OCI-LY1 (cell line): ENCODE measurements around the gene FURIN.
"Not testable (repeated sequence)": the region's sequence is repeated elsewhere in the genome, so short reads cannot be mapped to it uniquely, and the experiment has no call there.

Experiments
- H2AFZ ChIP-seq: fragments of 200-600 bp; sonication (generic), shearing (Covaris generic); 2 replicates; pipeline ENCODE4 v1.6.0; 2014; ENCODE audit warnings: antibody characterized with exemption, mild to moderate bottlenecking, low read length
- H3F3A ChIP-seq: fragments of 200-600 bp; sonication (generic), shearing (Covaris generic); 2 replicates; pipeline ENCODE4 v1.6.0; 2014; ENCODE audit warnings: mild to moderate bottlenecking, antibody characterized with exemption, low read length, moderate library complexity; ENCODE audit not compliant: insufficient read depth
- H3K27ac ChIP-seq: fragments of 200-600 bp; sonication (generic); 2 replicates; pipeline ENCODE4 v1.5.1; 2014; ENCODE audit warnings: low read length, mixed run types, mild to moderate bottlenecking, low read depth; ENCODE audit not compliant: poor library complexity, severe bottlenecking
- H3K27me3 ChIP-seq: fragments of 200-600 bp; sonication (generic); 2 replicates; pipeline ENCODE4 v1.6.0; 2014; ENCODE audit warnings: antibody characterized with exemption, mild to moderate bottlenecking, low read length, moderate library complexity; ENCODE audit not compliant: insufficient read depth
- H3K36me3 ChIP-seq: fragments of 200-600 bp; sonication (generic); 2 replicates; pipeline ENCODE4 v1.6.1; 2014; ENCODE audit warnings: mild to moderate bottlenecking, antibody characterized with exemption, low read length, moderate library complexity, mixed read lengths; ENCODE audit not compliant: insufficient read depth
- H3K4me1 ChIP-seq: fragments of 200-600 bp; sonication (generic); 2 replicates; pipeline ENCODE4 v1.5.1; 2014; ENCODE audit warnings: mild to moderate bottlenecking, low read length, moderate library complexity; ENCODE audit not compliant: insufficient read depth, severe bottlenecking
- H3K4me2 ChIP-seq: fragments of 200-600 bp; sonication (generic), shearing (Covaris generic); 2 replicates; pipeline ENCODE4 v1.6.1; 2014; ENCODE audit warnings: low read length
- H3K4me3 ChIP-seq: fragments of 200-600 bp; sonication (generic); 2 replicates; pipeline ENCODE4 v1.5.1; 2014; ENCODE audit warnings: low read length, low read depth, mild to moderate bottlenecking, mixed read lengths; ENCODE audit not compliant: poor library complexity, severe bottlenecking
- H3K79me2 ChIP-seq: fragments of 200-600 bp; shearing (Covaris generic); 2 replicates; pipeline ENCODE4 v1.6.1; 2016; ENCODE audit warnings: mixed run types, low read length, mixed read lengths; ENCODE audit not compliant: insufficient read depth
- H3K9ac ChIP-seq: fragments of 200-600 bp; sonication (generic), shearing (Covaris generic); 2 replicates; pipeline ENCODE4 v1.6.1; 2014; ENCODE audit warnings: mild to moderate bottlenecking, low read length, mixed read lengths
- H3K9me2 ChIP-seq: fragments of 200-600 bp; sonication (generic), shearing (Covaris generic); 2 replicates; pipeline ENCODE4 v1.6.1; 2014; ENCODE audit warnings: low read depth, mild to moderate bottlenecking, low read length, mixed read lengths
- H3K9me3 ChIP-seq: fragments of 200-600 bp; shearing (Covaris generic); 2 replicates; pipeline ENCODE4 v1.6.1; 2014; ENCODE audit warnings: low read length, mixed read lengths
- H4K20me1 ChIP-seq: fragments of 200-600 bp; sonication (generic), shearing (Covaris generic); 2 replicates; pipeline ENCODE4 v1.6.0; 2016; ENCODE audit warnings: mild to moderate bottlenecking, low read length; ENCODE audit not compliant: insufficient read depth
- EZH2 ChIP-seq: fragments of 200-600 bp; sonication (generic), shearing (Covaris generic); IDR thresholded peaks from 2 replicates; pipeline ENCODE4 v1.8.0; 2017; ENCODE audit warnings: borderline replicate concordance, mixed run types, mild to moderate bottlenecking, antibody characterized with exemption, low read length, moderate library complexity, mixed read lengths
- TF ChIP-seq, protein P1 (sequence below): fragments of 200-600 bp; sonication (generic), shearing (Covaris generic); IDR thresholded peaks from 2 replicates; pipeline ENCODE4 v1.5.1; 2017; ENCODE audit warnings: mild to moderate bottlenecking, antibody characterized with exemption, low read length, moderate library complexity, mixed read lengths

FURIN gene

GRCh38 chr15:90873998-90874605 lies 5.7 kb downstream of the FURIN start:
- no peak overlapping the region for H3K9ac ChIP-seq

GRCh38 chr15:90874986-90875385 lies 6.6 kb downstream of the FURIN start:
- H3K27me3 ChIP-seq, H3K4me3 ChIP-seq, H4K20me1 ChIP-seq, H3K9me2 ChIP-seq, H3K27ac ChIP-seq, H3K9ac ChIP-seq, H3K4me2 ChIP-seq, H3K36me3 ChIP-seq, H3K9me3 ChIP-seq, H3K79me2 ChIP-seq, H2AFZ ChIP-seq, H3F3A ChIP-seq: not testable (repeated sequence)
- H3K4me1 ChIP-seq = peaks cover 16% of the 10 kb centered on the region

More at GRCh38 chr15:90873998-90874605, 5.7 kb downstream of the FURIN start:
- Histone ChIP-seq H3K9me2 (no peaks in the 10 kb centered on the region), H3K27me3 (0 out of 2 replicates have a peak, but pooled peaks cover 9% of the 10 kb centered on the region), H3K4me3 (no peak overlapping the region), H3K9me3 (no peaks in the 10 kb centered on the region), H3K4me1 (peaks cover 21% of the 10 kb centered on the region), H3F3A (no peaks in the 10 kb centered on the region), H3K4me2 (no peak overlapping the region), H4K20me1 (no peaks in the 10 kb centered on the region), H3K36me3 (no peaks in the 10 kb centered on the region), H2AFZ (no peak overlapping the region), H3K79me2 (no peaks in the 10 kb centered on the region), H3K27ac (no peak overlapping the region)
- no peak for TF ChIP-seq EZH2
- TF ChIP-seq, protein P1, sequence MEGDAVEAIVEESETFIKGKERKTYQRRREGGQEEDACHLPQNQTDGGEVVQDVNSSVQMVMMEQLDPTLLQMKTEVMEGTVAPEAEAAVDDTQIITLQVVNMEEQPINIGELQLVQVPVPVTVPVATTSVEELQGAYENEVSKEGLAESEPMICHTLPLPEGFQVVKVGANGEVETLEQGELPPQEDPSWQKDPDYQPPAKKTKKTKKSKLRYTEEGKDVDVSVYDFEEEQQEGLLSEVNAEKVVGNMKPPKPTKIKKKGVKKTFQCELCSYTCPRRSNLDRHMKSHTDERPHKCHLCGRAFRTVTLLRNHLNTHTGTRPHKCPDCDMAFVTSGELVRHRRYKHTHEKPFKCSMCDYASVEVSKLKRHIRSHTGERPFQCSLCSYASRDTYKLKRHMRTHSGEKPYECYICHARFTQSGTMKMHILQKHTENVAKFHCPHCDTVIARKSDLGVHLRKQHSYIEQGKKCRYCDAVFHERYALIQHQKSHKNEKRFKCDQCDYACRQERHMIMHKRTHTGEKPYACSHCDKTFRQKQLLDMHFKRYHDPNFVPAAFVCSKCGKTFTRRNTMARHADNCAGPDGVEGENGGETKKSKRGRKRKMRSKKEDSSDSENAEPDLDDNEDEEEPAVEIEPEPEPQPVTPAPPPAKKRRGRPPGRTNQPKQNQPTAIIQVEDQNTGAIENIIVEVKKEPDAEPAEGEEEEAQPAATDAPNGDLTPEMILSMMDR = no peak

DNA sequence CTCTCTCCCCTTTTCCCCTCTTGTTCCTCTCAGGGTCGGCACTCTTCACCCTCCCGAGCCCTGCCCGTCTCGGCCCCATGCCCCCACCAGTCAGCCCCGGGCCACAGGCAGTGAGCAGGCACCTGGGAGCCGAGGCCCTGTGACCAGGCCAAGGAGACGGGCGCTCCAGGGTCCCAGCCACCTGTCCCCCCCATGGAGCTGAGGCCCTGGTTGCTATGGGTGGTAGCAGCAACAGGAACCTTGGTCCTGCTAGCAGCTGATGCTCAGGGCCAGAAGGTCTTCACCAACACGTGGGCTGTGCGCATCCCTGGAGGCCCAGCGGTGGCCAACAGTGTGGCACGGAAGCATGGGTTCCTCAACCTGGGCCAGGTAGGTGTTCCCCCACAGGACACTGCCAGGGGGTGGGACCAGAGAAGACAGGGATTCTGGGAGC lies 7.2 kb downstream of the FURIN start:
- Histone ChIP-seq H3K79me2 (no peaks in the 10 kb centered on the region), H3F3A (no peaks in the 10 kb centered on the region), H4K20me1 (no peaks in the 10 kb centered on the region), H3K9me3 (no peaks in the 10 kb centered on the region), H3K9me2 (no peaks in the 10 kb centered on the region), H3K9ac (no peak overlapping the region), H3K4me1 (peaks cover 15% of the 10 kb centered on the region), H3K27me3 (0 out of 2 replicates have a peak, but pooled peaks cover 9% of the 10 kb centered on the region), H3K4me2 (no peak overlapping the region), H3K36me3 (no peaks in the 10 kb centered on the region), H3K4me3 (no peak overlapping the region), H3K27ac (no peak overlapping the region), H2AFZ (no peak overlapping the region)
- TF ChIP-seq EZH2 = no peak

DNA sequence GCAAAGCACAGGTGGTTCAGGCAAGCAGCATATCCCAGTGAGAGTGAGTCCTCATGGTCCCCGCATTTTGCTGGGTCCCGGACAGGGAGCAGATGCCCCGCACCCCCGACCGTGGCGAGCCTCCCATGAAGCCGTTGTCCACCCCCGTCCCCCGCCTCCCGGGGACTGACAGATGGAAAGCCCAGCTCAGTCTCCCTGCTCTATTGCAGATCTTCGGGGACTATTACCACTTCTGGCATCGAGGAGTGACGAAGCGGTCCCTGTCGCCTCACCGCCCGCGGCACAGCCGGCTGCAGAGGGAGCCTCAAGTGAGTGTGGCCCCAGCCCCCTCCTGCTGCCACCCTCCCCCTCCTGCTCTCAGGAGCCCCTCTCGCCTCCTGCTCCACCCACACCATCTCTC lies 7.7 kb downstream of the FURIN start:
- H3K36me3 ChIP-seq = no peaks in the 10 kb centered on the region

More for the DNA sequence above, 7.7 kb downstream of the FURIN start:
- H2AFZ ChIP-seq = no peak overlapping the region
- TF ChIP-seq, protein P1 = no peak
- TF ChIP-seq EZH2 = no peak
- H3K27ac ChIP-seq = no peak overlapping the region
- no peaks in the 10 kb centered on the region for H3K79me2 ChIP-seq
- no peaks in the 10 kb centered on the region for H4K20me1 ChIP-seq
- no peaks in the 10 kb centered on the region for H3K9me3 ChIP-seq
- peaks cover 12% of the 10 kb centered on the region for H3K4me1 ChIP-seq
- 0 out of 2 replicates have a peak, but pooled peaks cover 9% of the 10 kb centered on the region for H3K27me3 ChIP-seq
- no peak overlapping the region for H3K4me3 ChIP-seq
- H3K4me2 ChIP-seq = no peak overlapping the region
- H3F3A ChIP-seq = no peaks in the 10 kb centered on the region
- no peaks in the 10 kb centered on the region for H3K9me2 ChIP-seq
- H3K9ac ChIP-seq = no peak overlapping the region
